CD4-positive, alpha-beta memory T cell (primary cell): ENCODE measurements around the gene HDHD5. TPM values are rescaled to one million over a fixed set of nuclear protein-coding genes. Genes with fewer than 3 reads are reported as not detected.
"Not testable (repeated sequence)": the region's sequence is repeated elsewhere in the genome, so short reads cannot be mapped to it uniquely, and the experiment has no call there.

Experiments used
- CTCF ChIA-PET: fragments of 350-600 bp; sonication (Branson Sonifier 250); formaldehyde crosslinking; loops from one replicate; lab custom pipeline; 2021; ENCODE audit warnings: inconsistent platforms; ENCODE audit not compliant: partially characterized antibody; lab: Charles Lee
- POLR2A ChIA-PET: fragments of 350-600 bp; sonication (Branson Sonifier 250); formaldehyde crosslinking; loops from one replicate; lab custom pipeline; 2021; ENCODE audit not compliant: partially characterized antibody; lab: Charles Lee
- DNase-seq, 5 donors: peaks; one replicate each; pipeline versions ENCODE4 v3.0.0 to v3.0.0-alpha.2; 2020 to 2022; ENCODE audit warnings: mixed read lengths in 1 of 5
- H3K27ac ChIP-seq: one replicate; pipeline ENCODE4 v1.7.0; 2013; ENCODE audit warnings: low read depth, low read length
- H3K27me3 ChIP-seq: 2 replicates; pipeline ENCODE4 v1.7.0; 2013; ENCODE audit warnings: mild to moderate bottlenecking, low read length, moderate library complexity; ENCODE audit not compliant: insufficient read depth
- H3K36me3 ChIP-seq: 2 replicates; pipeline ENCODE4 v1.7.0; 2013; ENCODE audit warnings: mild to moderate bottlenecking, low read length, moderate library complexity; ENCODE audit not compliant: insufficient read depth
- H3K4me1 ChIP-seq: 2 replicates; pipeline ENCODE4 v1.7.0; 2013; ENCODE audit warnings: mild to moderate bottlenecking, low read length, moderate library complexity; ENCODE audit not compliant: insufficient read depth
- H3K4me3 ChIP-seq, 2 donors: one replicate each; pipeline ENCODE4 v1.7.0; 2013; ENCODE audit warnings: low read length in 2 of 2, mild to moderate bottlenecking in 1 of 2
- H3K9me3 ChIP-seq, 2 donors: one replicate each; pipeline ENCODE4 v1.7.0; 2013; ENCODE audit warnings: low read length in 2 of 2, control low read depth in 1 of 2; ENCODE audit not compliant: control insufficient read depth in 1 of 2
- H3K27ac Mint-ChIP-seq, 7 donors: one replicate each; pipeline ENCODE4 v1.8.0; 2020 to 2021; ENCODE audit warnings: mixed read lengths in 7 of 7, mild to moderate bottlenecking in 6 of 7, inconsistent platforms in 3 of 7, moderate library complexity in 3 of 7
- H3K27me3 Mint-ChIP-seq, 2 donors: one replicate each; pipeline ENCODE4 v1.8.0; 2020 to 2021; ENCODE audit warnings: mixed read lengths in 2 of 2
- H3K36me3 Mint-ChIP-seq, 2 donors: one replicate each; pipeline ENCODE4 v1.8.0; 2020 to 2021; ENCODE audit warnings: mixed read lengths in 2 of 2, inconsistent platforms in 1 of 2, mild to moderate bottlenecking in 1 of 2
- H3K4me1 Mint-ChIP-seq, 4 donors: one replicate each; pipeline ENCODE4 v1.8.0; 2020 to 2021; ENCODE audit warnings: mixed read lengths in 4 of 4, mild to moderate bottlenecking in 1 of 4
- H3K4me3 Mint-ChIP-seq, 8 donors: one replicate each; pipeline ENCODE4 v1.8.0; 2020 to 2021; ENCODE audit warnings: mixed read lengths in 8 of 8, mild to moderate bottlenecking in 7 of 8, moderate library complexity in 6 of 8, inconsistent platforms in 3 of 8
- H3K9me3 Mint-ChIP-seq, 8 donors: one replicate each; pipeline ENCODE4 v1.8.0; 2020 to 2021; ENCODE audit warnings: mixed read lengths in 8 of 8, mild to moderate bottlenecking in 5 of 8, inconsistent platforms in 3 of 8, moderate library complexity in 1 of 8
- intact Hi-C: fragments of 100-400 bp; cut with micrococcal nuclease; formaldehyde crosslinking; loops from one replicate; pipeline ENCODE4 v1.15.1; 2023
- polyA plus RNA-seq, 2 donors: library from polyadenylated mRNA; unstranded; fragments of 300-500 nt; fragmentation: Illumina TruSeq; gene quantifications; one replicate each; pipeline ENCODE4 v1.2.3, GENCODE V29; 2021
- total RNA-seq, 2 experiments: library from RNA; stranded (reverse); gene quantifications; one replicate each; pipeline ENCODE4 v1.2.3, GENCODE V29; 2021

The HDHD5 gene
- total and polyA plus RNA-seq, 4 experiments from 2014 or later: 23.1 to 86.7 (median 37.4) TPM

DNA sequence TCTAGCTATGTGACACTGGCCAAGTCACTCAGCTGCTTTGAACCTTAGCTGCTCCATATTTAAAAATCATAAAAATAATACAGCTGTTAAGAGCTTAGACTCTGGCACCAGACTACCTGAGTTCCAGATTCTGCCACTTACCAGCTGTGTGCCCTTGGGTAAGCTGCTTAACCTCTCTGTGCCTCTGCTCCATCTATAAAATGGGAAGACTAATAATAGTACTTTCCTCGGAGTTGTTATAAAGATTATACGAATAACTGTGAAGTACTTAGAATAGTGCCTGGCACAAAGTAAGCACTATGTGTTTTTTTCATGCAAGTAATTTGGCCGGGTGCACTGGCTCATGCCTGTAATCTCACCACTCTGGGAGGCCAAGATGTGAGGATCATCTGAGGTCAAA, 1.4 kb downstream of the HDHD5 start:
- no peaks in the 10 kb centered on the region for H3K9me3 ChIP-seq
- H3K4me3 ChIP-seq: no peak overlapping the region
- Mint-ChIP-seq H3K9me3 (no peaks in the 10 kb centered on the region), H3K27ac (peak overlapping the region in 2 of 7 donors; percentile 76 to 83), H3K36me3 (peaks cover 0 to 6% of the 10 kb centered on the region in 2 donors), H3K27me3 (no peaks in the 10 kb centered on the region), H3K4me1 (peaks cover 18 to 56% (median 25%) of the 10 kb centered on the region in 4 donors), H3K4me3 (peak overlapping the region; percentile 82 to 89 (median 85))
- intact Hi-C loops: loop anchor here (5.0 kb wide), 2 partner anchors 60 to 345 kb away; partner anchors contain the start of gene ADA2
- no peak overlapping the region for H3K27ac ChIP-seq
- H3K27me3 ChIP-seq: no peaks in the 10 kb centered on the region
- H3K36me3 ChIP-seq: no peaks in the 10 kb centered on the region
- DNase-seq: no peak
- ChIA-PET CTCF (interaction anchor here (0.7 to 3.2 kb wide), 8 partner anchors 15 to 344 kb away, joined by 3 to 25 read pairs (median 4); no protein-coding TSS in a partner anchor), POLR2A (interaction anchor here (0.9 to 8.1 kb wide), 9 partner anchors 8 to 74 kb away, joined by 4 to 58 read pairs (median 6); partner anchors contain the start of gene ADA2)
- peaks cover 40% of the 10 kb centered on the region for H3K4me1 ChIP-seq

DNA sequence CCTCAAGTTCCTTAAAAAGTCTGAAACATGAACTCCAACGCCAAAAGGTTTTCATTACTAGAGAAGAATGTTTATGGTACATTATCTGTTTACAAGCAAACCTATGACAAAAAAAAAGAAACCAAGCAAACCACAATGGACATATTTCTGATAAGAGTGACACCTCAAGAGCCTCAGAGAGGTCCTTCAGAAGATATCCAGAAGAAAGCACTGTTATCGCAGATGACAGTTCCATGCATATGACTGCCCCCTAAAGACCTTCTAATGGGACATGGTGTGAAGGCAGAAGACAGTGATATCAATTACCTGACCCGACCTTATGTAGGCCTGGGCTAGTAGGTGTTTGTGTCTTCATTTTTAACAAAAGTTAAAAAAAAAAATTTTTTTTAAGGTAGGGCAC, 3.1 kb downstream of the HDHD5 start:
- POLR2A ChIA-PET: interaction anchor here (1.1 to 8.1 kb wide), 2 partner anchors 58 to 68 kb away, joined by 3 to 58 read pairs; no protein-coding TSS in a partner anchor
- H3K27me3 ChIP-seq: no peaks in the 10 kb centered on the region
- peaks cover 25 to 65% (median 31%) of the 10 kb centered on the region in 4 donors for H3K4me1 Mint-ChIP-seq
- H3K27ac ChIP-seq: no peak overlapping the region
- H3K9me3 ChIP-seq: no peaks in the 10 kb centered on the region
- H3K36me3 ChIP-seq: no peaks in the 10 kb centered on the region
- peaks cover 6 to 7% of the 10 kb centered on the region in 2 donors for H3K36me3 Mint-ChIP-seq
- peak overlapping the region in 1 of 7 donors; percentile 26 for H3K27ac Mint-ChIP-seq
- intact Hi-C loops: loop anchor here (5.0 kb wide), 2 partner anchors 61 to 346 kb away; partner anchors contain the start of gene ADA2
- CTCF ChIA-PET: interaction anchor here (1.9 to 3.2 kb wide), 2 partner anchors 16 to 39 kb away, joined by 4 to 25 read pairs; no protein-coding TSS in a partner anchor
- H3K9me3 Mint-ChIP-seq: no peaks in the 10 kb centered on the region
- H3K4me3 ChIP-seq: no peak overlapping the region
- H3K4me3 Mint-ChIP-seq: peak overlapping the region in 6 of 8 donors; percentile 6 to 34 (median 22)
- H3K4me1 ChIP-seq: peaks cover 40% of the 10 kb centered on the region
- no peaks in the 10 kb centered on the region for H3K27me3 Mint-ChIP-seq
- no peak for DNase-seq

DNA sequence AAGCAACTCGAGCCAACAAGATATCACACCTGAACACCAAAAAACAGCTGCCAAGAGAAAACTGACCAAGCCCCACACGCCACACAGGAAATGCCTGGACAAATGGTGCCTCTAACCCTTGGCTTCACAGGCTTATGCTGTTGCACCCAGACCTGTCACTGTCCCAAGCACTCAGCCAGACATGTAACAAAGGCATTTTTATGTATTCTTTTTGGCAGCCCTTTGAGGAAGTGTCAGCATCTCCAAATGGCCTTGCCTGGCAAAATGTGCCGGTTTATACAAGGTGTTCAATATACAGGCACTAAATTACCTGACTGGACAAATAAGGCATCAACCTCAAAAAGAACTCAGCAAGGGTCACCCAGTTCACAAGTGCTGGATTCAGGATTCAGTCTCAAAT, 6.1 kb downstream of the HDHD5 start:
- Histone ChIP-seq H3K27me3 (no peaks in the 10 kb centered on the region), H3K9me3 (no peaks in the 10 kb centered on the region), H3K4me3 (no peak overlapping the region), H3K36me3 (peaks cover 7% of the 10 kb centered on the region), H3K27ac (no peak overlapping the region), H3K4me1 (peaks cover 26% of the 10 kb centered on the region)
- peak overlapping the region in 1 of 7 donors; percentile 8 for H3K27ac Mint-ChIP-seq
- peaks cover 19 to 49% (median 21%) of the 10 kb centered on the region in 4 donors for H3K4me1 Mint-ChIP-seq
- no peaks in the 10 kb centered on the region for H3K9me3 Mint-ChIP-seq
- ChIA-PET POLR2A (no interaction called here), CTCF (no interaction called here)
- H3K4me3 Mint-ChIP-seq: no peak overlapping the region
- H3K27me3 Mint-ChIP-seq: no peaks in the 10 kb centered on the region
- H3K36me3 Mint-ChIP-seq: peaks cover 6 to 7% of the 10 kb centered on the region in 2 donors
- no peak for DNase-seq
- intact Hi-C loops: no loop called here

DNA sequence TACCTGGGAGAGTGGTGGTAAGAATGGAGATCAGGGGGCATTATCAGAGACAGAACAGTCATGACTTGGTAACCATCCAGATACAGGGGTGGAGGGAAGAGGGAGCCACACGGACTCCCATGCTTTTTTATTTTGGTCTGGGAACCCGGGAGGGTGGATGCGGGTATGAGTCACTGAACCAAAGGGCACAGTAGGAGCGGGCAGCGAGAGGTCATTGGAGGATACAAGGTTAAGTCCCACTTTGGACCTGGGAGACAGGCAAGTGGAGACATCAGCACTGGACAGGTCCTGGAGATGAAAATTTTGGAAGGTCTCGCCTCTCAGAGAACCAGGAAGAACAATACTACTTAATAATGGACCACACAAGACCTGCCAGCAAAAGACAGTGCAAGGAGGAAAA, 6.7 kb downstream of the HDHD5 start:
- Histone ChIP-seq H3K9me3 (no peaks in the 10 kb centered on the region), H3K27me3 (no peaks in the 10 kb centered on the region), H3K4me3 (no peak overlapping the region), H3K36me3 (peaks cover 7% of the 10 kb centered on the region), H3K27ac (no peak overlapping the region), H3K4me1 (peaks cover 19% of the 10 kb centered on the region)
- peaks cover 16 to 48% (median 20%) of the 10 kb centered on the region in 4 donors for H3K4me1 Mint-ChIP-seq
- H3K36me3 Mint-ChIP-seq: peaks cover 11% of the 10 kb centered on the region in 2 donors
- no peaks in the 10 kb centered on the region for H3K27me3 Mint-ChIP-seq
- peak overlapping the region in 2 of 7 donors; percentile 21 to 84 for H3K27ac Mint-ChIP-seq
- ChIA-PET CTCF (no interaction called here), POLR2A (no interaction called here)
- peak overlapping the region in 1 of 8 donors; percentile 50 for H3K4me3 Mint-ChIP-seq
- intact Hi-C loops: no loop called here
- no peaks in the 10 kb centered on the region for H3K9me3 Mint-ChIP-seq
- no peak for DNase-seq

DNA sequence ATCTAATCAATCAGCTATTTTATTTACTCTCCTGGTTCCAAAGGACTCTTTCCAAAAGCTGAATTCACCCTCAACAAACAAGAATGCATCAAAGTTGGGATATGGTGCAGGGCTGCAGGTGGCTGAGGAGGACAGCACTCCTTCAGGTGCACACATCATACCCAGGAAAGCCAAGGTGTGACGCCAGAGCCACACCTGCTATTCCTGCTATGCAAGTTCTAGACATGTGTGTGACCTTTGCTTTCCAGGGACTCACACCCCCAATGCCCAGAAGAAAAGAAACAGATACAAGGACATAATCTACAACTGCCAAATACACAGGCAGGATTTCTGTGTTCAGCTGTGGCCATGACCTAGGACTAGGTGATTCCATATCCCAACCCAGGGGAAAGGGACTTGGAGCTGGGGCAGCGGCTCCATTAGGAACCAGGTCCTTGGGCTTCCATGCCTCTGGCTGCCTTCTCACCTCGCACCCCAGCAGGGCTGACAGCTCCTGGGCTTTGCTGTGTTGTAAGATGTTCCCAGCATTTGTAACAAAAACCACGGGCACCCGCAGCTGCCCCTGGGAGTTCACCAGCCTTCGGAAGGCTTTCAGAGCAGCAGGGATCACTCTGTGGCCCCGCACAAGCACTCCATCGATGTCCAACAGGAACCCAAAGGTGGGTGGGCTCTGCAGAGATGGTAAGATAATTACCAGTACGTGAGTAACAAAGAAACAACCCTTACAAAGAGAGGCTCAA, 9.8 kb downstream of the HDHD5 start:
- Mint-ChIP-seq H3K27me3 (no peaks in the 10 kb centered on the region), H3K27ac (peak overlapping the region in 1 of 7 donors; percentile 36), H3K4me1 (peaks cover 8 to 21% (median 11%) of the 10 kb centered on the region in 4 donors), H3K9me3 (no peaks in the 10 kb centered on the region), H3K4me3 (no peak overlapping the region), H3K36me3 (peaks cover 14 to 15% of the 10 kb centered on the region in 2 donors)
- DNase-seq: no peak
- ChIA-PET POLR2A (interaction anchor here (2.5 kb wide), 1 partner anchor 9 kb away, joined by 6 read pairs; no protein-coding TSS in a partner anchor), CTCF (interaction anchor here (1.4 to 1.7 kb wide), 2 partner anchors 23 to 42 kb away, joined by 4 read pairs; no protein-coding TSS in a partner anchor)
- intact Hi-C loops: no loop called here
- H3K9me3 ChIP-seq: no peaks in the 10 kb centered on the region
- no peaks in the 10 kb centered on the region for H3K27me3 ChIP-seq
- no peak overlapping the region for H3K27ac ChIP-seq
- H3K4me3 ChIP-seq: no peak overlapping the region
- H3K4me1 ChIP-seq: peaks cover 5% of the 10 kb centered on the region
- peaks cover 13% of the 10 kb centered on the region for H3K36me3 ChIP-seq

DNA sequence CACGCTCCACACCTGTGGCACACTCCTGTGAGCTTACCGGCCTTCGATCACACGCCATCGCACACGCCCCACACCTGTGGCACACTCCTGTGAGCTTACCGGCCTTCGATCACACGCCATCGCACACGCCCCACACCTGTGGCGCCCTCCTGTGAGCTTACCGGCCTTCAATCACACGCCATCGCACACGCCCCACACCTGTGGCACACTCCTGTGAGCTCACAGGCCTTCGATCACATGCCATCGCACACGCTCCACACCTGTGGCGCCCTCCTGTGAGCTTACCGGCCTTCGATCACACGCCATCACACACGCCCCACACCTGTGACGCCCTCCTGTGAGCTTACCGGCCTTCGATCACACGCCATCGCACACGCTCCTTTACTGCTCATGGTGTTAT, 11.6 kb downstream of the HDHD5 start:
- H3K4me1 ChIP-seq, H3K9me3 ChIP-seq, H3K27me3 Mint-ChIP-seq, H3K4me3 ChIP-seq, intact Hi-C loops, H3K9me3 Mint-ChIP-seq, H3K27ac ChIP-seq, DNase-seq, H3K27ac Mint-ChIP-seq, CTCF ChIA-PET, H3K27me3 ChIP-seq: not testable (repeated sequence)
- Mint-ChIP-seq H3K4me1 (peaks cover 7 to 10% (median 10%) of the 10 kb centered on the region in 4 donors), H3K4me3 (peak overlapping the region in 1 of 8 donors; percentile 36), H3K36me3 (peaks cover 25 to 28% of the 10 kb centered on the region in 2 donors)
- H3K36me3 ChIP-seq: peaks cover 13% of the 10 kb centered on the region
- POLR2A ChIA-PET: interaction anchor here (1.3 kb wide), 1 partner anchor 40 kb away, joined by 3 read pairs; no protein-coding TSS in a partner anchor
